Measurements from ENCODE around the gene PBLD. TPM values are rescaled to one million over a fixed set of nuclear protein-coding genes. Genes with fewer than 3 reads are reported as not detected.

PBLD gene
- total and polyA plus RNA-seq, 9 of the 15 experiments (the other 6 are each of a cell fraction or from before 2014, with no cell fraction given), result 1.2 to 4.3 (median 2.5) TPM

GRCh38 chr10:68272833-68273232 is 59.9 kb downstream of the PBLD start (continued):
- no peak for TF ChIP-seq EZH2 (IDR thresholded peaks at IDR 0.05; ENCODE audit: borderline replicate concordance, low read depth, low read length)
- peak; percentile 62; the same call in 1 of the 2 replicates for TF ChIP-seq EP300 (IDR thresholded peaks at IDR 0.05; ENCODE audit: low read length)
- no peak for TF ChIP-seq MCM3 (IDR thresholded peaks at IDR 0.05)
- peak in 1 of 2 experiments; percentile 59; a peak in 1 of 4 replicates for TF ChIP-seq ZMIZ1 (IDR thresholded peaks at IDR 0.05; ENCODE audit: low read depth in 2 of 2, low read length in 2 of 2)
- TF ChIP-seq TEAD4 (IDR thresholded peaks at IDR 0.05; ENCODE audit: low read length), result peak; percentile 91
- no peak for TF ChIP-seq TEAD4 (CRISPR knock-in tag; IDR thresholded peaks at IDR 0.05; ENCODE audit: borderline replicate concordance)
- peak; percentile 94 for TF ChIP-seq TAL1 (IDR thresholded peaks at IDR 0.05)
- peak; percentile 90 for TF ChIP-seq ARID1B (IDR thresholded peaks at IDR 0.05)
- no peak for TF ChIP-seq NFRKB (IDR thresholded peaks at IDR 0.05; ENCODE audit: low read depth)
- peak; percentile 73 for TF ChIP-seq NFIC (IDR thresholded peaks at IDR 0.05)
- TF ChIP-seq PRDM10 (IDR thresholded peaks at IDR 0.05; ENCODE audit: partially characterized antibody), result no peak
- TF ChIP-seq MLX (CRISPR knock-in tag; conservative IDR thresholded peaks at IDR 0.05), result no peak
- TF ChIP-seq GATAD2B (IDR thresholded peaks at IDR 0.05; ENCODE audit: borderline replicate concordance), result 0 out of 2 replicates have a peak, but pooled peaks have one; percentile 25
- peak; percentile 81 for TF ChIP-seq KLF16 (IDR thresholded peaks at IDR 0.05)
- peak; percentile 56; the same call in 1 of the 2 replicates for TF ChIP-seq POLR2AphosphoS5 (IDR thresholded peaks at IDR 0.05; ENCODE audit: control insufficient read depth, insufficient read depth, low read depth, low read length)
- TF ChIP-seq TRIM24 (IDR thresholded peaks at IDR 0.05), result peak; percentile 86 to 90
- TF ChIP-seq SMARCA4 (IDR thresholded peaks at IDR 0.05), result peak; percentile 74
- TF ChIP-seq CBFA2T2 (conservative IDR thresholded peaks at IDR 0.05), result peak; percentile 92
- TF ChIP-seq FOXM1 (IDR thresholded peaks at IDR 0.05; ENCODE audit: low read depth), result peak; percentile 79; the same call in 1 of the 2 replicates
- TF ChIP-seq FOXM1 (CRISPR knock-in tag; IDR thresholded peaks at IDR 0.05; ENCODE audit: low read depth), result no peak
- no peak for TF ChIP-seq XRCC3 (IDR thresholded peaks at IDR 0.05)
